Measurements from ENCODE around the gene CEP85L. TPM values are rescaled to one million over a fixed set of nuclear protein-coding genes. Genes with fewer than 3 reads are reported as not detected.
A peak's percentile ranks its signal among the peaks of the same experiment; 100 is the strongest.

CEP85L gene
- total and polyA plus RNA-seq, 2 experiments from 2014 or later, result 12.4 to 13.0 TPM

DNA sequence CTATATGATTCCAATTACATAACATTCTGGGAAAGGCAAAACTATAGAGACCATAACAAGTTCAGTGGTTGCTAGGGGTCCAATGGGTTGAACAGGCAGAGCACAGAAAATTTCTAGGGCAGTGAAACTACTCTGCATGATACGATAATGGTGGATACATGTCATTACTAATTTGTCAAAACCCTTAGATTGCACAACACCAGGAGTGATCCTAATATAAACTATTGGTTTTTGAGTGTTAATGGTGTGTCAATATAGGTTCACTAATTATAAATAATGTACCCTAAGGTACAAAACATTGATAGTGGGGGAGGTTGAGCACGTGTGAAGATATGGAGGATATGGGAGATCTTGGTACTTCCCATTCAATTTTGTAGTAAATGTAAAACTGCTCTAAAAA, 145.7 kb downstream of the CEP85L start:
- H2AFZ ChIP-seq, result no peak overlapping the region
- 0 out of 2 replicates have a peak, but pooled peaks cover 2% of the 10 kb centered on the region for H3K36me3 ChIP-seq (ENCODE audit: low read depth)
- no peaks in the 10 kb centered on the region for H3K27me3 ChIP-seq (replicated peaks; ENCODE audit: insufficient read depth)
- DNase-seq, result no peak
- no peak overlapping the region for H3K27ac ChIP-seq
- no peaks in the 10 kb centered on the region; the same call in 1 of the 2 replicates for H3F3A ChIP-seq (ENCODE audit: insufficient read depth)
- no peak overlapping the region for H3K4me2 ChIP-seq (ENCODE audit: unreplicated experiment)
- WGBS, 2 experiments (ENCODE audit: low coverage in 1 of 2, low lambda C conversion rate in 2 of 2, missing lambda C conversion rate in 2 of 2), result 98% methylated on average over 2 of the region's 2 CpGs
- TF ChIP-seq EZH2phosphoT487 (IDR thresholded peaks at IDR 0.05; ENCODE audit: insufficient read depth, low read depth) (no peak), EZH2 (IDR thresholded peaks at IDR 0.05; ENCODE audit: insufficient read depth, poor library complexity, severe bottlenecking) (no peak)
- H3K9me2 ChIP-seq (ENCODE audit: insufficient read depth), result no peaks in the 10 kb centered on the region; the same call in none of the 2 replicates
- H3K4me1 ChIP-seq (ENCODE audit: insufficient read depth), result no peaks in the 10 kb centered on the region
- H3K79me2 ChIP-seq (ENCODE audit: insufficient read depth), result peaks cover 9% of the 10 kb centered on the region; the same call in 1 of the 2 replicates
- no peak overlapping the region for H3K4me3 ChIP-seq
- H4K20me1 ChIP-seq (ENCODE audit: insufficient read depth), result no peaks in the 10 kb centered on the region
- in situ Hi-C loops (cut with MboI), result loop anchor here (10.0 kb wide), 1 partner anchor 221 kb away; no protein-coding TSS in a partner anchor
- H3K9ac ChIP-seq, result no peak overlapping the region
- no peaks in the 10 kb centered on the region for H3K9me3 ChIP-seq (ENCODE audit: low read depth)

DNA sequence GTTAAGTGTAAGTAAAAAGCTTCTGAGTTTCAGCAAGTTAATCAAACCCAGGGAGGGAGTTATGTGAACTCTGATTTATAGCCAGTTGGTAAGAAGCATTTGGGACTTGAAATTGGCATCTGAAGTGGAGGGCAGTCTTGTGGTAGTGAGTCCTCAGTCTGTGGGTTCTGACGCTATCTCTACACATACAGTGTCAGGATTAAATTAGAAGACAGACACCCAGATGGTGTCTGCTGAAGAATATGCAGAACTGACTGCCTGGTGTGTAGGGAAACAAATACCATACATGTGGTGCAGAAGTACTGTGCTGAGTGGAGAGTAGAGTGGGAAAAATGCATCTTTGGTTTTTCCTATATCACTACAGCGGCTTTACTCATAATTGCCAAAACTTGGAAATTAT, 146.8 kb downstream of the CEP85L start:
- no peak for TF ChIP-seq EZH2phosphoT487 (IDR thresholded peaks at IDR 0.05; ENCODE audit: insufficient read depth, low read depth)
- TF ChIP-seq EZH2 (IDR thresholded peaks at IDR 0.05; ENCODE audit: insufficient read depth, poor library complexity, severe bottlenecking), result no peak
- H3K27ac ChIP-seq, result no peak overlapping the region
- no peak for DNase-seq
- H2AFZ ChIP-seq, result no peak overlapping the region
- H3K9me3 ChIP-seq (ENCODE audit: low read depth), result no peaks in the 10 kb centered on the region
- H3K9ac ChIP-seq, result no peak overlapping the region
- no peaks in the 10 kb centered on the region; the same call in 1 of the 2 replicates for H3F3A ChIP-seq (ENCODE audit: insufficient read depth)
- H3K79me2 ChIP-seq (ENCODE audit: insufficient read depth), result peaks cover 9% of the 10 kb centered on the region; the same call in 1 of the 2 replicates
- H3K4me1 ChIP-seq (ENCODE audit: insufficient read depth), result no peaks in the 10 kb centered on the region
- H3K4me3 ChIP-seq, result no peak overlapping the region
- H4K20me1 ChIP-seq (ENCODE audit: insufficient read depth), result no peaks in the 10 kb centered on the region
- in situ Hi-C loops (cut with MboI), result loop anchor here (10.0 kb wide), 1 partner anchor 220 kb away; no protein-coding TSS in a partner anchor
- H3K27me3 ChIP-seq (replicated peaks; ENCODE audit: insufficient read depth), result no peaks in the 10 kb centered on the region
- no peaks in the 10 kb centered on the region; the same call in none of the 2 replicates for H3K9me2 ChIP-seq (ENCODE audit: insufficient read depth)
- no peaks in the 10 kb centered on the region for H3K36me3 ChIP-seq (ENCODE audit: low read depth)
- H3K4me2 ChIP-seq (ENCODE audit: unreplicated experiment), result no peak overlapping the region
- 79 to 91% methylated on average over 2 of the region's 2 CpGs for WGBS, 2 experiments (ENCODE audit: low coverage in 1 of 2, low lambda C conversion rate in 2 of 2, missing lambda C conversion rate in 2 of 2)

DNA sequence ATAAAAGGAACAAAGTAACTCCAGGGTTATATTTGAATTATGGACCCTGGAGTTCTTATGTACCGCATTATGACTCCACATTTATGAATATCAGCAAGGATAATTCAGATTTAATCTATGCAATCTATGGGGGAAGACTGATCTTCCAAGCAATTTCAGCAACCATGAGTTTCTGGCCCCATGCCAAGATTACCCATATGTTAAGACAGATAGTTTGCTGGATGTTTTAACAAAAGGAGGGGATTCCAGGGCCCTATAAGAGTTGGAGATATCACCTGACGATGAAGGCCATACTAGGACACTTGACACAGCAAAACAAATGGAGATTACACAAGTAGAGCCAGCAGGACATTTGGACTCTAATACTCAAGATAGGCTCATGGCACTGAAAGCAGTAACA, 149.2 kb downstream of the CEP85L start:
- Histone ChIP-seq H3K9me3 (ENCODE audit: low read depth) (no peaks in the 10 kb centered on the region), H3K4me1 (ENCODE audit: insufficient read depth) (no peaks in the 10 kb centered on the region), H3K4me3 (no peak overlapping the region), H2AFZ (no peak overlapping the region), H3K27me3 (replicated peaks; ENCODE audit: insufficient read depth) (no peaks in the 10 kb centered on the region), H3K79me2 (ENCODE audit: insufficient read depth) (peaks cover 7% of the 10 kb centered on the region; the same call in 1 of the 2 replicates), H3K4me2 (ENCODE audit: unreplicated experiment) (no peak overlapping the region), H3K36me3 (ENCODE audit: low read depth) (no peaks in the 10 kb centered on the region; the same call in 1 of the 2 replicates), H3K9ac (no peak overlapping the region), H3F3A (ENCODE audit: insufficient read depth) (no peaks in the 10 kb centered on the region; the same call in 1 of the 2 replicates), H4K20me1 (ENCODE audit: insufficient read depth) (no peaks in the 10 kb centered on the region), H3K9me2 (ENCODE audit: insufficient read depth) (no peaks in the 10 kb centered on the region; the same call in none of the 2 replicates), H3K27ac (no peak overlapping the region)
- WGBS, 2 experiments (ENCODE audit: low coverage in 1 of 2, low lambda C conversion rate in 2 of 2, missing lambda C conversion rate in 2 of 2), result 22 to 25% methylated on average over 2 of the region's 2 CpGs
- in situ Hi-C loops (cut with MboI), result loop anchor here (10.0 kb wide), 1 partner anchor 217 kb away; no protein-coding TSS in a partner anchor
- TF ChIP-seq EZH2 (IDR thresholded peaks at IDR 0.05; ENCODE audit: insufficient read depth, poor library complexity, severe bottlenecking), result no peak
- no peak for TF ChIP-seq EZH2phosphoT487 (IDR thresholded peaks at IDR 0.05; ENCODE audit: insufficient read depth, low read depth)
- peak; percentile 4 for DNase-seq

DNA sequence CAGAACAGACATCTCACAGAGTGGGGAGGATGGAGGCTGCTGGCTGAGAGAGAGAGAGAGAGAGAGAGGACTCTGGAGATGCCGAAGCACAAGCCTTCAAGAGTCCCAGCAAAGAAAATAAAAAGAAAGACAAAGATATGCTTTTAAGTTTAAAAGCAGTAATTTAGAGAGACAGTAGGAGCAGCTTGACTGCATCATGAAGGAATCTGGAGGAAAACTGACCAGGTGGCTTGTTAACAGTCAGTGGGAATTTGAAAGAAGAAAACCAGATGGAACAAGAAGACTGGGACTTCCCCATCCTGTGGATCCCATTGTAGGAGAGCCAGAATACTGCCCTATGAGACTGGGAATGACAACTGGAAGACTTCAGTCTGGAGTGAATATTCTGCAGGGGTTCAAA, 149.6 kb downstream of the CEP85L start:
- Histone ChIP-seq H3K4me3 (no peak overlapping the region), H3K4me2 (ENCODE audit: unreplicated experiment) (no peak overlapping the region), H3K9ac (no peak overlapping the region), H3K27me3 (replicated peaks; ENCODE audit: insufficient read depth) (no peaks in the 10 kb centered on the region), H2AFZ (no peak overlapping the region), H3F3A (ENCODE audit: insufficient read depth) (no peaks in the 10 kb centered on the region; the same call in 1 of the 2 replicates), H3K36me3 (ENCODE audit: low read depth) (no peaks in the 10 kb centered on the region; the same call in 1 of the 2 replicates), H3K79me2 (ENCODE audit: insufficient read depth) (peaks cover 7% of the 10 kb centered on the region; the same call in 1 of the 2 replicates), H3K4me1 (ENCODE audit: insufficient read depth) (no peaks in the 10 kb centered on the region), H3K9me2 (ENCODE audit: insufficient read depth) (no peaks in the 10 kb centered on the region; the same call in none of the 2 replicates), H3K9me3 (ENCODE audit: low read depth) (no peaks in the 10 kb centered on the region), H4K20me1 (ENCODE audit: insufficient read depth) (no peaks in the 10 kb centered on the region), H3K27ac (no peak overlapping the region)
- TF ChIP-seq EZH2 (IDR thresholded peaks at IDR 0.05; ENCODE audit: insufficient read depth, poor library complexity, severe bottlenecking) (no peak), EZH2phosphoT487 (IDR thresholded peaks at IDR 0.05; ENCODE audit: insufficient read depth, low read depth) (no peak)
- in situ Hi-C loops (cut with MboI), result loop anchor here (10.0 kb wide), 1 partner anchor 217 kb away; no protein-coding TSS in a partner anchor
- WGBS, 2 experiments (ENCODE audit: low coverage in 1 of 2, low lambda C conversion rate in 2 of 2, missing lambda C conversion rate in 2 of 2), result 100% methylated on average over 1 of the region's 1 CpG
- DNase-seq, result no peak
